22Rv1 (cell line): ENCODE data around the gene TTLL8.

ENCODE experiments used
- H3K27ac ChIP-seq: fragments of 450-650 bp; 2 replicates; pipeline ENCODE4 v1.5.1; 2017
- ZFX ChIP-seq: fragments of 450-650 bp; IDR thresholded peaks from 2 replicates; pipeline ENCODE4 v1.6.1; 2017; ENCODE audit warnings: antibody characterized with exemption, borderline replicate concordance
- TF ChIP-seq, protein P1 (sequence below): fragments of 450-650 bp; IDR thresholded peaks from 2 replicates; pipeline ENCODE4 v1.5.1; 2017; ENCODE audit warnings: mild to moderate bottlenecking

The TTLL8 gene

DNA sequence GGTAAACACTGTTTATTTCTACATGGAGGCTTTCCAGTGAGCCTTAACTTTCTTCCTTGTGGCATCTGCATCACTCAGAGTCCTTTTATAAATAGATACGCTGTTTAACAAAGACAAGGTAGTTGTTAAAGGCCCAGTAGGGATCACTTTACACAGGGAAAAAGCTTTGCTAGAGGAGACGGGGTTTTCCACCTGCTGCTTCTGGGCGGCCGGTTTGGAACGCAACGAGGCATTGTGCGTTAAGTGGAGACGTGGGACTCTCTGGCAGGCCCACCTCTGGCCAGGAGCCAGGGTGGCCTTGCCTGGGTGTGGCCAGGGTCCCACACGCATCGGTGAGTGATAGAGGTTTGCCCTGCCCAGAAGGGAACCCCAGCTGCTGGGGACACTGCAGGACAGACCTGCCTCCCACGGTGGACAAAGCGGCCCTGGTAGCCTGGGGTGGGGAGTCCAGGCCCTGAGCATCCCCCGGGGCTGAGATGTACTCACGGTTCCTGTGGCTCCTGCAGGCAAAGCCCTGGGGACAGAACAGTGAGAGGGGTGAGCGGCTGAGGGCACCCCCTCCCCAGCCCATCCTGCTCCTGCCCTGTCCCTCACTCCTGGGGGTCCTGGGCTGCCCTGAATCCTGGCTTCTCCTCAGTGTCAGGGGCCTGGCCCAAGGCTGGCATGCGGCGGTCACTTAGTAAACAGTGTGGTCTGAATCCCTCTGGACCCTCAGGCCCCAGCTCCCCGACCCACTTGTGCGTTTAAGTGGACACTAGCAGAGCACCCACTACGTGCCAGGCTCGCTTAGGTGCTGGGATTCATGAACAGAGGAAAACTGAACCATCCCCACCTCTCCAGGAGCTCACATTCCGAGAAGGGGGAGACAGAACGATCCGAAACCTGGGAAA is 49.7 kb downstream of the TTLL8 start:
- TF ChIP-seq, protein P1, sequence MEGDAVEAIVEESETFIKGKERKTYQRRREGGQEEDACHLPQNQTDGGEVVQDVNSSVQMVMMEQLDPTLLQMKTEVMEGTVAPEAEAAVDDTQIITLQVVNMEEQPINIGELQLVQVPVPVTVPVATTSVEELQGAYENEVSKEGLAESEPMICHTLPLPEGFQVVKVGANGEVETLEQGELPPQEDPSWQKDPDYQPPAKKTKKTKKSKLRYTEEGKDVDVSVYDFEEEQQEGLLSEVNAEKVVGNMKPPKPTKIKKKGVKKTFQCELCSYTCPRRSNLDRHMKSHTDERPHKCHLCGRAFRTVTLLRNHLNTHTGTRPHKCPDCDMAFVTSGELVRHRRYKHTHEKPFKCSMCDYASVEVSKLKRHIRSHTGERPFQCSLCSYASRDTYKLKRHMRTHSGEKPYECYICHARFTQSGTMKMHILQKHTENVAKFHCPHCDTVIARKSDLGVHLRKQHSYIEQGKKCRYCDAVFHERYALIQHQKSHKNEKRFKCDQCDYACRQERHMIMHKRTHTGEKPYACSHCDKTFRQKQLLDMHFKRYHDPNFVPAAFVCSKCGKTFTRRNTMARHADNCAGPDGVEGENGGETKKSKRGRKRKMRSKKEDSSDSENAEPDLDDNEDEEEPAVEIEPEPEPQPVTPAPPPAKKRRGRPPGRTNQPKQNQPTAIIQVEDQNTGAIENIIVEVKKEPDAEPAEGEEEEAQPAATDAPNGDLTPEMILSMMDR: no peak
- no peak for TF ChIP-seq ZFX
- peak overlapping the region; percentile 96 for H3K27ac ChIP-seq

DNA sequence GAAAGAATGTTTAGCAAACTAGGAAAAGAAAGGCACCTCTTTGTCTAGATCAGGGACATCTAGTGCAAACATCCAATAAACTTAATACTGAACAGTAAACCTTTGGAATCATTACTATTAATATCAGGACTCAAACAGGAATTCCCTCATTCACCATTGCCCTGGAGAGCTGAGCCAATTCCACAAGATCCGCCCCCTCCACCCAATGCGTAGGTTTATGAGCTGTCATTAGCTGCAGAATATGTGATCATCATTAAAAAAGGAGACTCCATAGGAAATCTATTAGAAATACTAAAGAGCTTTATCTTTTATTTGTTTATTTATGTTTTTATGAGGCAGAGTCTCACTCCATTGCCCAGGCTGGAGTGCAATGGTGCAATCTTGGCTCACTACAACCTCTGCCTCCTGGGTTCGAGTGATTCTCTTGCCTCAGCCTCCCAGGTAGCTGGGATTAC is 51.0 kb downstream of the TTLL8 start:
- peak overlapping the region; percentile 96 for H3K27ac ChIP-seq
- TF ChIP-seq ZFX: no peak
- TF ChIP-seq, protein P1: no peak

DNA sequence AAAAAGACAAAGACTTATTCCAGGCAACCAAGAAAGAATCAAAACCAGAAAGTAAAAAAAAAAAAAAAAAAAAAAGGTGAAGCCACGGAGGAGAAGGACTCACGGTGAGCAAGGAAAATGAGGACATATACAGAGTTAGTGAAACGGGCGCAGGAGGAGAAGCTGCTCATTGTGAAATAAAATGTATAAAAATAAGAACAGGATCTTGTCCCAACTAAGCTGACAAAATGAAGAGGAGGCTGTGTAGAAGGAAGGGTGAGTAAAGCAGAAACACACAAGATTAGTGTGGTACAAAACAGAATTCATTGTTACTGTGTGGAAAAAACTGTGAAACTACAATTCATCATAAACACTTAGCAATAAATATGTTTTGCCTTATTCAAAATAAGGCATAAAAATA is 53.2 kb downstream of the TTLL8 start:
- TF ChIP-seq, protein P1: no peak
- TF ChIP-seq ZFX: no peak
- H3K27ac ChIP-seq: peak overlapping the region; percentile 96

DNA sequence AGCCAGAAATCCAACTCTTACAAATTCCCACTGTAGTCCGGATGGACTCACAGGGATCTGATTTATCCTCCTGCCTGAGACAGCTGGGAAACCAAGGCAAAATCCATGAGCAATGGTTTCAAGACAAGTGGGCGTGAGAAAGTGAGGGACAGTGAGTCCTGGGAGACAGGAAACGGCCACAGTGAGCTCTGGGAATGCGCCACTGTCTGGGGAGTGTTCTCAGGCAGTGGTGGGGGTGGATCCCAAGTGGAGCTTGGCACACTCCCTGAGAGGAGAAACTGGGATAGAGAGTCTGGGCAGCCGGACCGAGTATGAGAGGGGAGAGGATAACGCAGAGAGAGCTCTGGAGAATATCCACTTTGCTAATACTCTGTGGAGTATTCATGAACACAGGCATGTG is 55.3 kb downstream of the TTLL8 start:
- no peak for TF ChIP-seq ZFX
- TF ChIP-seq, protein P1: no peak
- H3K27ac ChIP-seq: peak overlapping the region; percentile 40

DNA sequence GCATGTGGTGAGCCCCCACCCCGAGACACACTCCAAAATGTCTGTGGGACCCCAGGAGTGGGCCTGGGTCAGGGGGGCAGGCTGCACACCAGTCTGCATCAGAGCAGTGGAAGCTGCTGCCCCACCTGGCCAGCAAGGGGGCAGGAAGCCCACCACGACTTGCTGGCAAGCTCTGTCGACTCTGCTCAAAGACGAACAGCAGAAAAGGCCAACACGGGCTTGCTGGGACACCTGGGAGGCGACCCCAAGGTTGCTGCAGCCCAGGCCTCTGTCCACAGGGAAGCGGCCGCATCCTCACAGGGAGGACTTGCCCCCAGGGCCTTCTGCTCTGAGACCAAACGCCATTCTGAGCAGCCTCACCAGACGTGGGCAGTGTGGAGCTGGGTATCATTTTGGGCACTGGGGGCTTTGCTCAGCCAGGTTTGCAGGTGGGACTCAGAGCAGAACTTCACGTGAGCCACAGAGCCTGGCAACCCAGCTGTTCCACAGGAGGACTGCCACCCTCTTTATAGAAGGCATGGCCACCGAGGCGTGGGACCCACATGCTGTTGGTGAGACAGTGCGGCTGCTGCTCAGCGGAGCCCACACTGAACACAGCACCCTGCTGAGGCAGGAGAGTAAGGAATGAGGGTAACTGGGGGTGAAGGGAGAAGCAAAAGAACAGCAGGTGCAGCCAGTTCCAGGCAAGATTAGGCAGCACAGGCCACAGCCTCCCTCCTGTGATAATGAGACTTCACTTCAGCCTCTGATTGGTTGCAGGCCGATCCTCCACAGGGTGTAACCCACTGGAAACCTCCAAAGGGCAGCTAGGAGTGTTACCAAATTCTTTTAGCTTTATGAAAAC is 56.5 kb downstream of the TTLL8 start:
- TF ChIP-seq ZFX: no peak
- TF ChIP-seq, protein P1: no peak; the same call in 1 of the 2 replicates
- peak overlapping the region; percentile 40 for H3K27ac ChIP-seq

DNA sequence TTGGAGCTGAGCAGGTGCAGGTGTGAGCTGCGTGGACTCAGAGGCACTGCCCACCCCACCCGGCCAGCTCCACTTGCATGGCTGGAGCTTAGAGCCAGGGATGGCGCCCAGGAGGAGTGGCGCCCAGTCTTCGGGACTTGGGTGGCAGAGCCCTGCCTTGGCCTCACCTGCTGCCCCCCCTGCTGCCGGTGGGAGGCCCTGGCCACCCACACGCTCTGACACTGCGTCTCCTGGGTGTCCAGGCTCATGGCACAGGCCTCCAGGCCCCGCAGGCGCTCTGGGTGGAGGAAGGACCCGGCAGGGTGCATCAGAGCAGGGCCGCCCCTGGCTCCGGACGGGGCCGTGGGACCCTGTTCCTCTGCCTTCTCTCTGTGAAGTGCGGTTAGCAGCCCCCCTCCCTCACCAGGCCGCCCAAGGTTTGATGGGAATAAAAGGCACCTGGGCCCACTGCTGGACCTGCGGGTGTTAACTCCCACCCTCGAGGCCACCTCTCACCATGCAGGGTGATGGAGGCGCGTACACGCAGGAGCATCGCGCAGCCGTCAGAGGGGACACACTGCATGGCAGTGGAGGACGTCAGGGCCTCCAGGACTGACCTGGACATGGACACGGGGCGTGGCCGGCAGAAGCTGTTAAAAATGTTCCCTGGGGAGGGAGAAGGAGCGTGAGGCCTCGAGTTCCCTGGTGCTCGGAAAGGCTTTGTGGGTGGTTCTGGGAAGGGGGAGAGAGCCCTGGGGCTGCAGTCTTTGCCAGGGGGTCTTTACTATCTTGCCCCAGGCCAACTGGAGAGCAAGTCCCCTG is 57.3 kb downstream of the TTLL8 start:
- peak overlapping the region; percentile 40 for H3K27ac ChIP-seq
- no peak for TF ChIP-seq ZFX
- TF ChIP-seq, protein P1: no peak
